ENCODE results near the gene PCDH9. TPM values are rescaled to one million over a fixed set of nuclear protein-coding genes. Genes with fewer than 3 reads are reported as not detected.

Gene PCDH9
- total RNA-seq, 4 donors from 2014 or later: 0.64 to 1.1 (median 0.82) TPM

GRCh38 chr13:66826398-66826797 lies 403.7 kb downstream of the PCDH9 start:
- no peak overlapping the region for H3K27ac ChIP-seq
- H3K36me3 ChIP-seq: no peaks in the 10 kb centered on the region
- no peaks in the 10 kb centered on the region for H3K9me3 ChIP-seq
- no peak overlapping the region for H3K4me3 ChIP-seq
- no peaks in the 10 kb centered on the region for H3K27me3 ChIP-seq
- no peak for DNase-seq (ENCODE audit: low spot score in 2 of 2)
- H3K4me1 ChIP-seq: no peaks in the 10 kb centered on the region
- TF ChIP-seq POLR2A (IDR thresholded peaks at IDR 0.05) (no peak), CTCF (IDR thresholded peaks at IDR 0.05) (no peak), POLR2AphosphoS5 (IDR thresholded peaks at IDR 0.05) (no peak), EP300 (IDR thresholded peaks at IDR 0.05) (no peak)
- WGBS: 46% methylated on average over 1 of the region's 1 CpG

GRCh38 chr13:66821551-66821950 lies 408.6 kb downstream of the PCDH9 start:
- no peak overlapping the region for H3K27ac ChIP-seq
- no peaks in the 10 kb centered on the region for H3K36me3 ChIP-seq
- no peaks in the 10 kb centered on the region for H3K9me3 ChIP-seq
- TF ChIP-seq POLR2AphosphoS5 (IDR thresholded peaks at IDR 0.05): no peak
- no peak for TF ChIP-seq CTCF (IDR thresholded peaks at IDR 0.05)
- no peak for TF ChIP-seq POLR2A (IDR thresholded peaks at IDR 0.05)
- no peak for TF ChIP-seq EP300 (IDR thresholded peaks at IDR 0.05)
- no peak for DNase-seq (ENCODE audit: low spot score in 2 of 2)
- no peak overlapping the region for H3K4me3 ChIP-seq
- WGBS: 43% methylated on average over 1 of the region's 1 CpG
- no peaks in the 10 kb centered on the region for H3K27me3 ChIP-seq
- no peaks in the 10 kb centered on the region for H3K4me1 ChIP-seq

GRCh38 chr13:66811455-66811854 lies 418.7 kb downstream of the PCDH9 start:
- DNase-seq (ENCODE audit: low spot score in 2 of 2): no peak
- TF ChIP-seq CTCF (IDR thresholded peaks at IDR 0.05) (no peak), EP300 (IDR thresholded peaks at IDR 0.05) (no peak), POLR2A (IDR thresholded peaks at IDR 0.05) (no peak), POLR2AphosphoS5 (IDR thresholded peaks at IDR 0.05) (no peak)
- Histone ChIP-seq H3K4me1 (no peaks in the 10 kb centered on the region), H3K27me3 (no peaks in the 10 kb centered on the region), H3K27ac (no peak overlapping the region), H3K9me3 (no peaks in the 10 kb centered on the region), H3K36me3 (no peaks in the 10 kb centered on the region), H3K4me3 (no peak overlapping the region)

GRCh38 chr13:66809485-66809884 lies 420.7 kb downstream of the PCDH9 start:
- WGBS: 95% methylated on average over 1 of the region's 1 CpG
- no peaks in the 10 kb centered on the region for H3K9me3 ChIP-seq
- no peaks in the 10 kb centered on the region for H3K4me1 ChIP-seq
- H3K4me3 ChIP-seq: no peak overlapping the region
- no peaks in the 10 kb centered on the region for H3K27me3 ChIP-seq
- no peak for DNase-seq (ENCODE audit: low spot score in 2 of 2)
- TF ChIP-seq POLR2A (IDR thresholded peaks at IDR 0.05): no peak
- H3K36me3 ChIP-seq: no peaks in the 10 kb centered on the region
- H3K27ac ChIP-seq: no peak overlapping the region

- TF ChIP-seq CTCF (IDR thresholded peaks at IDR 0.05) (no peak), POLR2AphosphoS5 (IDR thresholded peaks at IDR 0.05) (no peak), EP300 (IDR thresholded peaks at IDR 0.05) (no peak), POLR2A (IDR thresholded peaks at IDR 0.05) (no peak)
- Histone ChIP-seq H3K4me3 (no peak overlapping the region), H3K27ac (no peak overlapping the region), H3K36me3 (no peaks in the 10 kb centered on the region), H3K4me1 (no peaks in the 10 kb centered on the region), H3K27me3 (no peaks in the 10 kb centered on the region), H3K9me3 (no peaks in the 10 kb centered on the region)
- WGBS: 90% methylated on average over 1 of the region's 1 CpG
- DNase-seq (ENCODE audit: low spot score in 2 of 2): no peak
These were observed 422.9 kb downstream of the PCDH9 start for GRCh38 chr13:66807251-66807650.

GRCh38 chr13:66805657-66806056 lies 424.5 kb downstream of the PCDH9 start:
- no peak overlapping the region for H3K4me3 ChIP-seq
- no peaks in the 10 kb centered on the region for H3K4me1 ChIP-seq
- no peaks in the 10 kb centered on the region for H3K9me3 ChIP-seq
- DNase-seq (ENCODE audit: low spot score in 2 of 2): no peak
- no peaks in the 10 kb centered on the region for H3K27me3 ChIP-seq
- TF ChIP-seq CTCF (IDR thresholded peaks at IDR 0.05) (no peak), POLR2AphosphoS5 (IDR thresholded peaks at IDR 0.05) (no peak), EP300 (IDR thresholded peaks at IDR 0.05) (no peak), POLR2A (IDR thresholded peaks at IDR 0.05) (no peak)
- 57% methylated on average over 1 of the region's 1 CpG for WGBS
- H3K36me3 ChIP-seq: no peaks in the 10 kb centered on the region
- no peak overlapping the region for H3K27ac ChIP-seq

All from suprapubic skin (tissue), 4 donors.